Urinary bladder (tissue), 4 donors: ENCODE results near the gene TMEM208. TPM values are rescaled to one million over a fixed set of nuclear protein-coding genes. Genes with fewer than 3 reads are reported as not detected.
A peak's percentile ranks its signal among the peaks of the same experiment; 100 is the strongest.

Source experiments
- DNase-seq: peaks from one replicate; pipeline ENCODE4 v3.0.0-alpha.2; 2015; ENCODE audit errors: extremely low spot score
- H3K27ac ChIP-seq: one replicate; pipeline ENCODE4 v1.5.1; 2013; ENCODE audit warnings: low read depth, mild to moderate bottlenecking, moderate library complexity
- H3K36me3 ChIP-seq: one replicate; pipeline ENCODE4 v1.6.1; 2013; ENCODE audit warnings: mild to moderate bottlenecking, moderate library complexity; ENCODE audit not compliant: insufficient read depth
- H3K4me1 ChIP-seq: one replicate; pipeline ENCODE4 v1.6.1; 2013; ENCODE audit warnings: mild to moderate bottlenecking, moderate library complexity; ENCODE audit not compliant: insufficient read depth
- H3K4me3 ChIP-seq: one replicate; pipeline ENCODE4 v1.5.1; 2013; ENCODE audit warnings: low read depth, low read length
- WGBS: extraction: QIAGEN DNeasy Blood & Tissue Kit; methylation state at CpG from one replicate; pipeline ENCODE4 v1.1.7; 2013; 5-methylcytosine and 5-hydroxymethylcytosine counted together
- polyA plus RNA-seq: library from polyadenylated mRNA; stranded (reverse); fragments of 200-250 nt; gene quantifications from one replicate; pipeline ENCODE4 v1.2.3, GENCODE V29; 2013
- total RNA-seq: library from RNA; depleted of rRNA; stranded (reverse); fragments of >200 nt; gene quantifications from one replicate; pipeline ENCODE4 v1.2.3, GENCODE V29; 2014
- donor health status: healthy with polysubstance abuse.
- donor health status: healthy.

Gene TMEM208
- total and polyA plus RNA-seq, 2 donors = 12.6 to 54.4 TPM

- Histone ChIP-seq H3K27ac (no peak overlapping the region), H3K36me3 (no peaks in the 10 kb centered on the region), H3K4me1 (no peaks in the 10 kb centered on the region), H3K4me3 (no peak overlapping the region)
- DNase-seq = no peak
- WGBS = 83% methylated on average over 26 of the region's 26 CpGs
These were observed 39.6 kb upstream of the TMEM208 start for GRCh38 chr16:67187175-67187890.

GRCh38 chr16:67188323-67188722 lies 38.6 kb upstream of the TMEM208 start:
- Histone ChIP-seq H3K4me1 (no peaks in the 10 kb centered on the region), H3K4me3 (no peak overlapping the region), H3K27ac (no peak overlapping the region), H3K36me3 (no peaks in the 10 kb centered on the region)
- 69% methylated on average over 4 of the region's 4 CpGs for WGBS
- DNase-seq = no peak

DNA sequence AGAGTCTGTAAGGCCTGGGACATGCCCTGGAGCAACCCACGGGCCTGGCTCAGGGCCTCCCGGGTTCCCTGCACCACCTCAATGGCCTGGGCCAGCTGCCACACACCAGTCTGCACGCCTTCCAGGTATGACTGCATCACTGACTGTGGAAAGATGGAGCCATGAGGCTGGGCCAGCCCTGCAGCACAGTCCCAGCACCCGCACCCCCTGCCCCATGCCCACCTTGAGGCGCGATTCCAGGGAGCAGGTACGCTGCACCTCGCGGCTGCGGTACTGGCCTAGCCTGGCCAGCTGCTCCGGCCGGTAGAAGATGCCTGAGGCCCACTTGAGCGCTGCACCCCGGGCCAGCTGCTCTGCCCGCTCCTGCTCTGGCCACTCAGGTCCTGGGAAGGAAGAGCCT lies 38.1 kb upstream of the TMEM208 start:
- no peak for DNase-seq
- H3K4me1 ChIP-seq = no peaks in the 10 kb centered on the region
- H3K27ac ChIP-seq = no peak overlapping the region
- H3K36me3 ChIP-seq = no peaks in the 10 kb centered on the region
- no peak overlapping the region for H3K4me3 ChIP-seq
- WGBS = 91% methylated on average over 15 of the region's 15 CpGs

DNA sequence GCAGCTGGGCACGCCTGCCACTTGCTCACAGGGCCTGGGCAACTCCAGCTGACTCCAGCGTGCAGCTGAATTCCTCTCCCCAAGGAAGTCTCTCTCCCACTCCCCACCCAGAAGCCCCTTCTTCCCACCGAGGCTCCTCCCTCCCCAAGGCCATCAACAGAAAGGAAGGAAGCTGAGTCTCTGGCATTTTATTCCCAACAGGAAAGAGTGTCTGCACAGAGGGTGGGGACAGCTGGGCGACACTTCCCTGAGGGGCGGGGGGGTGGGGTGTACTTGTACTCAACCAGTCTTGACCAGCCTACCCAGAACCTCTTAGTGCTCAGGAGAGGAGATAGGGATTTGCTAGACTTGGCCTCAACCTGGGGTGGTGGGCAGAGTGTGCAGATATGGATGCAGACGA lies 36.9 kb upstream of the TMEM208 start, which contains the start of gene EXOC3L1:
Gene EXOC3L1 (minus strand): TSS at position 96 of the 400 bp plus-strand sequence. CDS start 460 bp downstream, outside the sequence.
- H3K4me3 ChIP-seq = no peak within 1 kb of the TSS
- DNase-seq = no peak
- peaks cover 4% of the 10 kb centered on the region for H3K36me3 ChIP-seq
- no peak within 1 kb of the TSS for H3K27ac ChIP-seq
- no peaks in the 10 kb centered on the region for H3K4me1 ChIP-seq
- 35% methylated on average over 6 of the region's 6 CpGs for WGBS

- H3K4me3 ChIP-seq = no peak overlapping the region
- peaks cover 8% of the 10 kb centered on the region for H3K36me3 ChIP-seq
- no peak for DNase-seq
- 69% methylated on average over 13 of the region's 13 CpGs for WGBS
- no peak overlapping the region for H3K27ac ChIP-seq
- H3K4me1 ChIP-seq = no peaks in the 10 kb centered on the region
These were observed 36.2 kb upstream of the TMEM208 start for GRCh38 chr16:67190448-67191399.

- Histone ChIP-seq H3K4me3 (no peak overlapping the region), H3K36me3 (peaks cover 8% of the 10 kb centered on the region), H3K27ac (no peak overlapping the region), H3K4me1 (no peaks in the 10 kb centered on the region)
- 25% methylated on average over 9 of the region's 9 CpGs for WGBS
- DNase-seq = no peak
These were observed 35.4 kb upstream of the TMEM208 start for GRCh38 chr16:67191411-67191994.

DNA sequence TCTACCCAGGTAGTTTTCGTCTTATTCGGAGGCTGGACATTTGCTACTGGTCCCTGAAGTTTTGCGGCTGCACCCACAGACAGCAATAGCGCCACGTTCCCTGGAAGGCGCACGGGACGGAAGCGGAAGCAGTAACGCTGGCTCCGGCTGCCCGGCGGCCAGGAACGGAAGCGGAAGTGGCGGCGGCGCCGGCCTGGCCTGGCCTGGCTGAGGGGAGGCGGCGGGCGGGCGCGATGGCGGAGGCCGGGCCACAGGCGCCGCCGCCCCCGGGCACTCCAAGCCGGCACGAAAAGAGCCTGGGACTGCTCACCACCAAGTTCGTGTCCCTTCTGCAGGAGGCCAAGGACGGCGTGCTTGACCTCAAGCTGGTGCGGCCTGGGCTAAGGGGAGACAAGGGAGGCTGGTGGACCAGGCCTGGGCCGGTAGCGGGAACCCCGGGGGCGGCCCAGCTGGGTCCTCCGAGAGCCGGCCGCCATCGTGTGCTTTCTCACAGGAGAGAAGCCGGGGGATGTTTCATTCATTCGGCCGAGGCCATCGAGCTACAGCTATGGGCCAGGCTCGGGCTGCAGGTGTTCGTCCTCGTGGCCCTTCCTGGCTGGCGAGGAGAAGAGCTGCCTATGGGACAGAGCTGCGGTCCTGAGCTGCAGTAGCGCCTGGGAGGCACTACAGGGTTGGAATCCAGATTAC lies 34.8 kb upstream of the TMEM208 start, which contains the start of gene E2F4:
Gene E2F4 (plus strand): TSS at position 161 of the 687 bp plus-strand sequence. CDS start 73 bp downstream, at position 234.
- no peak within 1 kb of the TSS for H3K27ac ChIP-seq
- WGBS = under 1% methylated on average over 54 of the region's 54 CpGs
- DNase-seq = no peak
- peak within 1 kb of the TSS; percentile 68 for H3K4me3 ChIP-seq
- H3K36me3 ChIP-seq = peaks cover 8% of the 10 kb centered on the region
- no peaks in the 10 kb centered on the region for H3K4me1 ChIP-seq

GRCh38 chr16:67192781-67193361 lies 34.1 kb upstream of the TMEM208 start:
- 26% methylated on average over 17 of the region's 17 CpGs for WGBS
- DNase-seq = no peak
- Histone ChIP-seq H3K27ac (no peak overlapping the region), H3K36me3 (peaks cover 8% of the 10 kb centered on the region), H3K4me1 (no peaks in the 10 kb centered on the region), H3K4me3 (peak overlapping the region; percentile 68)

DNA sequence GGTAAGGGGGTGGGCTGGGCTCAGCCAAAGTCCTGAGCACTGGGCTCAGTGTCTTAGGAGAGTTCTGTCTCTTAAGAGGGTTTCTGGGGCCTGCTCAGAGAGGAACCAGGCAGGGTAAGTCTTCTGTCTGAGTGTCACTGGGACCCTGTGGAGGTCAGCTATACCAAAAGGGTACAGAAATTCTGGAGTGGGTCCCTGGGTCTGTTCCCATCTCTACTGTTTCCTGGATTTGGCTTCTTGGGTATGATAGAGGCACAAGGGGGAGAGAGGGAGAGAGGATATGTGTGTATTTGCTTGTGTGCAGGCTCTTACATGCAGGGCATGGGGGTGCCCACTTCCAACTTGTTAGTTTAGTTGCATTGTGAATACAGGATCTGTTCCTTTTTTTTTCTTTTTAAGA lies 33.4 kb upstream of the TMEM208 start:
- no peaks in the 10 kb centered on the region for H3K4me1 ChIP-seq
- no peak for DNase-seq
- H3K4me3 ChIP-seq = no peak overlapping the region
- H3K27ac ChIP-seq = no peak overlapping the region
- H3K36me3 ChIP-seq = peaks cover 8% of the 10 kb centered on the region

DNA sequence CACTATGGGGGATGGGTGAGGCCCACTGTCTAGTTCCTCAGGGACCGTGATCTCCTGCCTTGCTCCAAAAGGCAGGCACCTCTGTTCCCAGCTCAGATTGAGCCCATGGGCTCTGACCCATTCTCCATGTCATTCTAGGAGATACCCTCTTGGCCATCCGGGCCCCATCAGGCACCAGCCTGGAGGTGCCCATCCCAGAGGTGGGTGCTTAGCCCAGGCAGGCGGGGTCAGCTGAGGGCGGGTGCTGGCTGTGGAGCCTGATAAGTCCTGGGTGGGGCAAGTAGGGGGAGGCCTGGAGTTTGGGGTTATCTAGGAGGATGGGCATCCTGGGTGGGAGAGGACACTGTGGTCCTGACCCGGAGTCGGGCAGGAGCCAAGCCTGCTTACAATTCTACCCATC lies 32.7 kb upstream of the TMEM208 start:
- DNase-seq = no peak
- Histone ChIP-seq H3K4me1 (no peaks in the 10 kb centered on the region), H3K27ac (no peak overlapping the region), H3K36me3 (peaks cover 8% of the 10 kb centered on the region), H3K4me3 (no peak overlapping the region)
- 88% methylated on average over 6 of the region's 6 CpGs for WGBS

GRCh38 chr16:67195676-67196075 lies 31.3 kb upstream of the TMEM208 start:
- Histone ChIP-seq H3K4me3 (no peak overlapping the region), H3K4me1 (no peaks in the 10 kb centered on the region), H3K27ac (no peak overlapping the region), H3K36me3 (peaks cover 8% of the 10 kb centered on the region)
- WGBS = 88% methylated on average over 5 of the region's 5 CpGs
- DNase-seq = no peak

GRCh38 chr16:67196881-67197280 lies 30.0 kb upstream of the TMEM208 start:
- 95% methylated on average over 1 of the region's 1 CpG for WGBS
- peaks cover 8% of the 10 kb centered on the region for H3K36me3 ChIP-seq
- H3K27ac ChIP-seq = no peak overlapping the region
- no peaks in the 10 kb centered on the region for H3K4me1 ChIP-seq
- no peak overlapping the region for H3K4me3 ChIP-seq
- DNase-seq = no peak

- no peak for DNase-seq
- H3K4me3 ChIP-seq = no peak overlapping the region
- no peak overlapping the region for H3K27ac ChIP-seq
- H3K36me3 ChIP-seq = peaks cover 8% of the 10 kb centered on the region
- no peaks in the 10 kb centered on the region for H3K4me1 ChIP-seq
- WGBS = 76% methylated on average over 6 of the region's 6 CpGs
These were observed 29.2 kb upstream of the TMEM208 start for GRCh38 chr16:67197704-67198103.
